ENCODE data around the gene OTOG. TPM values are rescaled to one million over a fixed set of nuclear protein-coding genes. Genes with fewer than 3 reads are reported as not detected.

The OTOG gene
- total and polyA plus RNA-seq, 3 experiments from 2014 or later = not detected

- Histone ChIP-seq H3K27ac (ENCODE audit: low read depth, low read length) (no peak overlapping the region), H3K4me1 (ENCODE audit: insufficient read depth, low read length) (no peaks in the 10 kb centered on the region), H3K27me3 (ENCODE audit: insufficient read depth, low read length, poor library complexity, severe bottlenecking) (no peaks in the 10 kb centered on the region), H3K36me3 (ENCODE audit: insufficient read depth, low read length) (no peaks in the 10 kb centered on the region), H3K9me3 (ENCODE audit: low read length) (no peaks in the 10 kb centered on the region), H3K4me3 (ENCODE audit: low read length) (no peak overlapping the region)
- Mint-ChIP-seq H3K4me1 (no peaks in the 10 kb centered on the region), H3K27me3 (peaks cover 5 to 13% of the 10 kb centered on the region in 2 donors), H3K27ac (peak overlapping the region in 1 of 8 donors; percentile 39), H3K4me3 (no peak overlapping the region), H3K36me3 (no peaks in the 10 kb centered on the region), H3K9me3 (no peaks in the 10 kb centered on the region)
- ChIA-PET POLR2A (no interaction called here), CTCF (interaction anchor here (0.9 to 5.1 kb wide), 3 partner anchors 122 to 276 kb away, joined by 3 to 35 read pairs (median 21); no protein-coding TSS in a partner anchor)
- DNase-seq = no peak
Observed at GRCh38 chr11:17506314-17506713, 40.7 kb upstream of the OTOG start.

- H3K4me1 ChIP-seq (ENCODE audit: insufficient read depth, low read length) = no peaks in the 10 kb centered on the region
- no peaks in the 10 kb centered on the region for H3K36me3 ChIP-seq (ENCODE audit: insufficient read depth, low read length)
- Mint-ChIP-seq H3K27ac (no peak overlapping the region), H3K4me3 (peak overlapping the region in 1 of 7 donors; percentile 8), H3K27me3 (peaks cover 5 to 13% of the 10 kb centered on the region in 2 donors), H3K36me3 (no peaks in the 10 kb centered on the region), H3K4me1 (no peaks in the 10 kb centered on the region), H3K9me3 (no peaks in the 10 kb centered on the region)
- H3K27ac ChIP-seq (ENCODE audit: low read depth, low read length) = no peak overlapping the region
- POLR2A ChIA-PET = no interaction called here
- CTCF ChIA-PET = interaction anchor here (1.5 to 5.1 kb wide), 4 partner anchors 123 to 277 kb away, joined by 4 to 35 read pairs (median 16); no protein-coding TSS in a partner anchor
- H3K9me3 ChIP-seq (ENCODE audit: low read length) = no peaks in the 10 kb centered on the region
- no peaks in the 10 kb centered on the region for H3K27me3 ChIP-seq (ENCODE audit: insufficient read depth, low read length, poor library complexity, severe bottlenecking)
- DNase-seq = no peak
- no peak overlapping the region for H3K4me3 ChIP-seq (ENCODE audit: low read length)
Observed at GRCh38 chr11:17506942-17507341, 40.1 kb upstream of the OTOG start.

GRCh38 chr11:17507773-17508172 lies 39.3 kb upstream of the OTOG start:
- Histone ChIP-seq H3K27me3 (ENCODE audit: insufficient read depth, low read length, poor library complexity, severe bottlenecking) (no peaks in the 10 kb centered on the region), H3K9me3 (ENCODE audit: low read length) (no peaks in the 10 kb centered on the region), H3K27ac (ENCODE audit: low read depth, low read length) (no peak overlapping the region), H3K4me1 (ENCODE audit: insufficient read depth, low read length) (no peaks in the 10 kb centered on the region), H3K36me3 (ENCODE audit: insufficient read depth, low read length) (no peaks in the 10 kb centered on the region), H3K4me3 (ENCODE audit: low read length) (no peak overlapping the region)
- DNase-seq = no peak
- Mint-ChIP-seq H3K9me3 (no peaks in the 10 kb centered on the region), H3K4me1 (no peaks in the 10 kb centered on the region), H3K27ac (no peak overlapping the region), H3K36me3 (no peaks in the 10 kb centered on the region), H3K27me3 (peaks cover 5 to 13% of the 10 kb centered on the region in 2 donors), H3K4me3 (no peak overlapping the region)
- POLR2A ChIA-PET = no interaction called here
- CTCF ChIA-PET = interaction anchor here (1.5 to 3.2 kb wide), 4 partner anchors 119 to 278 kb away, joined by 4 to 21 read pairs (median 8); partner anchors contain the start of gene KCNJ11

- Mint-ChIP-seq H3K27ac (no peak overlapping the region), H3K27me3 (peaks cover 5 to 18% of the 10 kb centered on the region in 2 donors), H3K36me3 (no peaks in the 10 kb centered on the region), H3K4me3 (no peak overlapping the region), H3K4me1 (no peaks in the 10 kb centered on the region), H3K9me3 (no peaks in the 10 kb centered on the region)
- POLR2A ChIA-PET = no interaction called here
- H3K27me3 ChIP-seq (ENCODE audit: insufficient read depth, low read length, poor library complexity, severe bottlenecking) = no peaks in the 10 kb centered on the region
- DNase-seq = no peak
- CTCF ChIA-PET = interaction anchor here (1.5 to 3.2 kb wide), 4 partner anchors 120 to 278 kb away, joined by 4 to 21 read pairs (median 8); partner anchors contain the start of gene KCNJ11
- H3K4me3 ChIP-seq (ENCODE audit: low read length) = no peak overlapping the region
- H3K9me3 ChIP-seq (ENCODE audit: low read length) = no peaks in the 10 kb centered on the region
- H3K27ac ChIP-seq (ENCODE audit: low read depth, low read length) = no peak overlapping the region
- no peaks in the 10 kb centered on the region for H3K4me1 ChIP-seq (ENCODE audit: insufficient read depth, low read length)
- H3K36me3 ChIP-seq (ENCODE audit: insufficient read depth, low read length) = no peaks in the 10 kb centered on the region
Observed at GRCh38 chr11:17508306-17508705, 38.8 kb upstream of the OTOG start.

GRCh38 chr11:17508791-17509190 lies 38.3 kb upstream of the OTOG start:
- ChIA-PET POLR2A (no interaction called here), CTCF (interaction anchor here (1.8 to 3.2 kb wide), 3 partner anchors 120 to 279 kb away, joined by 6 to 21 read pairs (median 11); partner anchors contain the start of gene KCNJ11)
- no peaks in the 10 kb centered on the region for H3K9me3 Mint-ChIP-seq
- DNase-seq = no peak
- no peaks in the 10 kb centered on the region for H3K4me1 Mint-ChIP-seq
- H3K27me3 Mint-ChIP-seq = peaks cover 5 to 18% of the 10 kb centered on the region in 2 donors
- H3K27me3 ChIP-seq (ENCODE audit: insufficient read depth, low read length, poor library complexity, severe bottlenecking) = no peaks in the 10 kb centered on the region
- H3K9me3 ChIP-seq (ENCODE audit: low read length) = no peaks in the 10 kb centered on the region
- no peaks in the 10 kb centered on the region for H3K4me1 ChIP-seq (ENCODE audit: insufficient read depth, low read length)
- H3K4me3 Mint-ChIP-seq = no peak overlapping the region
- no peak overlapping the region for H3K27ac Mint-ChIP-seq
- no peaks in the 10 kb centered on the region for H3K36me3 ChIP-seq (ENCODE audit: insufficient read depth, low read length)
- no peak overlapping the region for H3K27ac ChIP-seq (ENCODE audit: low read depth, low read length)
- H3K4me3 ChIP-seq (ENCODE audit: low read length) = no peak overlapping the region
- H3K36me3 Mint-ChIP-seq = no peaks in the 10 kb centered on the region

GRCh38 chr11:17510507-17511206 lies 36.4 kb upstream of the OTOG start:
- Mint-ChIP-seq H3K4me1 (no peaks in the 10 kb centered on the region), H3K9me3 (no peaks in the 10 kb centered on the region), H3K27me3 (peaks cover 4 to 18% of the 10 kb centered on the region in 2 donors), H3K27ac (peak overlapping the region in 1 of 8 donors; percentile 52), H3K36me3 (no peaks in the 10 kb centered on the region), H3K4me3 (no peak overlapping the region)
- no peaks in the 10 kb centered on the region for H3K9me3 ChIP-seq (ENCODE audit: low read length)
- CTCF ChIA-PET = no interaction called here
- no peak for DNase-seq
- no peak overlapping the region for H3K27ac ChIP-seq (ENCODE audit: low read depth, low read length)
- H3K36me3 ChIP-seq (ENCODE audit: insufficient read depth, low read length) = no peaks in the 10 kb centered on the region
- POLR2A ChIA-PET = no interaction called here
- no peaks in the 10 kb centered on the region for H3K27me3 ChIP-seq (ENCODE audit: insufficient read depth, low read length, poor library complexity, severe bottlenecking)
- H3K4me1 ChIP-seq (ENCODE audit: insufficient read depth, low read length) = no peaks in the 10 kb centered on the region
- no peak overlapping the region for H3K4me3 ChIP-seq (ENCODE audit: low read length)

- DNase-seq = no peak
- H3K36me3 Mint-ChIP-seq = no peaks in the 10 kb centered on the region
- CTCF ChIA-PET = interaction anchor here (0.9 kb wide), 1 partner anchor 122 kb away, joined by 3 read pairs; no protein-coding TSS in a partner anchor
- Histone ChIP-seq H3K27me3 (ENCODE audit: insufficient read depth, low read length, poor library complexity, severe bottlenecking) (no peaks in the 10 kb centered on the region), H3K27ac (ENCODE audit: low read depth, low read length) (no peak overlapping the region), H3K4me3 (ENCODE audit: low read length) (no peak overlapping the region), H3K9me3 (ENCODE audit: low read length) (no peaks in the 10 kb centered on the region), H3K36me3 (ENCODE audit: insufficient read depth, low read length) (no peaks in the 10 kb centered on the region), H3K4me1 (ENCODE audit: insufficient read depth, low read length) (no peaks in the 10 kb centered on the region)
- no peak overlapping the region for H3K4me3 Mint-ChIP-seq
- H3K27ac Mint-ChIP-seq = no peak overlapping the region
- POLR2A ChIA-PET = no interaction called here
- H3K9me3 Mint-ChIP-seq = no peaks in the 10 kb centered on the region
- H3K27me3 Mint-ChIP-seq = peaks cover 3 to 19% of the 10 kb centered on the region in 2 donors
- no peaks in the 10 kb centered on the region for H3K4me1 Mint-ChIP-seq
Observed at GRCh38 chr11:17511571-17511970, 35.5 kb upstream of the OTOG start.

- Histone ChIP-seq H3K4me1 (ENCODE audit: insufficient read depth, low read length) (no peaks in the 10 kb centered on the region), H3K9me3 (ENCODE audit: low read length) (no peaks in the 10 kb centered on the region), H3K27ac (ENCODE audit: low read depth, low read length) (no peak overlapping the region), H3K27me3 (ENCODE audit: insufficient read depth, low read length, poor library complexity, severe bottlenecking) (no peaks in the 10 kb centered on the region), H3K4me3 (ENCODE audit: low read length) (no peak overlapping the region), H3K36me3 (ENCODE audit: insufficient read depth, low read length) (no peaks in the 10 kb centered on the region)
- POLR2A ChIA-PET = no interaction called here
- Mint-ChIP-seq H3K4me3 (no peak overlapping the region), H3K9me3 (no peaks in the 10 kb centered on the region), H3K27me3 (peaks cover 4 to 17% of the 10 kb centered on the region in 2 donors), H3K36me3 (no peaks in the 10 kb centered on the region), H3K4me1 (no peaks in the 10 kb centered on the region), H3K27ac (no peak overlapping the region)
- CTCF ChIA-PET = interaction anchor here (0.9 to 1.4 kb wide), 3 partner anchors 122 to 282 kb away, joined by 3 to 4 read pairs (median 3); partner anchors contain the start of gene KCNJ11
- DNase-seq = no peak
Observed at GRCh38 chr11:17512101-17512500, 35.0 kb upstream of the OTOG start.

Measured in CD8-positive, alpha-beta memory T cell (primary cell).